Measurements from ENCODE around the gene AGMO. TPM values are rescaled to one million over a fixed set of nuclear protein-coding genes. Genes with fewer than 3 reads are reported as not detected.

AGMO gene
- total and polyA plus RNA-seq, 2 experiments from 2014 or later: 0.42 to 0.55 TPM

- TF ChIP-seq, protein P1, sequence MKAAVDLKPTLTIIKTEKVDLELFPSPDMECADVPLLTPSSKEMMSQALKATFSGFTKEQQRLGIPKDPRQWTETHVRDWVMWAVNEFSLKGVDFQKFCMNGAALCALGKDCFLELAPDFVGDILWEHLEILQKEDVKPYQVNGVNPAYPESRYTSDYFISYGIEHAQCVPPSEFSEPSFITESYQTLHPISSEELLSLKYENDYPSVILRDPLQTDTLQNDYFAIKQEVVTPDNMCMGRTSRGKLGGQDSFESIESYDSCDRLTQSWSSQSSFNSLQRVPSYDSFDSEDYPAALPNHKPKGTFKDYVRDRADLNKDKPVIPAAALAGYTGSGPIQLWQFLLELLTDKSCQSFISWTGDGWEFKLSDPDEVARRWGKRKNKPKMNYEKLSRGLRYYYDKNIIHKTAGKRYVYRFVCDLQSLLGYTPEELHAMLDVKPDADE (IDR thresholded peaks at IDR 0.05): no peak
- no peak for TF ChIP-seq ZNF331 (CRISPR knock-in tag; IDR thresholded peaks at IDR 0.05; ENCODE audit: low read depth)
- no peak for TF ChIP-seq POLR2AphosphoS5 (IDR thresholded peaks at IDR 0.05; ENCODE audit: low read depth)
- TF ChIP-seq CREB1 (CRISPR knock-in tag; IDR thresholded peaks at IDR 0.05; ENCODE audit: low read depth): no peak
- TF ChIP-seq EZH2phosphoT487 (IDR thresholded peaks at IDR 0.05; ENCODE audit: unreplicated experiment): no peak
- TF ChIP-seq JUNB (IDR thresholded peaks at IDR 0.05; ENCODE audit: unreplicated experiment): no peak
Observed at GRCh38 chr7:15352421-15353206, 209.2 kb downstream of the AGMO start (continued).

GRCh38 chr7:15345216-15345615, 216.6 kb downstream of the AGMO start:
- no peak overlapping the region for H3K4me3 ChIP-seq
- H3K4me1 Mint-ChIP-seq: no peaks in the 10 kb centered on the region
- H3K36me3 Mint-ChIP-seq (ENCODE audit: low read depth): 0 out of 3 replicates have a peak, but pooled peaks cover 6% of the 10 kb centered on the region
- H3K4me3 Mint-ChIP-seq: no peak overlapping the region
- no peak overlapping the region for H3K4me2 ChIP-seq
- no peaks in the 10 kb centered on the region for H3K36me3 ChIP-seq (ENCODE audit: insufficient read depth)
- no peaks in the 10 kb centered on the region for H3K27me3 Mint-ChIP-seq (ENCODE audit: insufficient read depth, low read depth, poor library complexity)
- H3K27me3 ChIP-seq (ENCODE audit: insufficient read depth): no peaks in the 10 kb centered on the region
- ATAC-seq: no peak
- no peak overlapping the region for H2AFZ ChIP-seq
- H3K79me2 ChIP-seq (replicated peaks; ENCODE audit: insufficient read depth): no peaks in the 10 kb centered on the region
- H4K20me1 ChIP-seq (replicated peaks; ENCODE audit: insufficient read depth): no peaks in the 10 kb centered on the region
- DNase-seq (ENCODE audit: low spot score): no peak
- H3K4me1 ChIP-seq (ENCODE audit: insufficient read depth): no peaks in the 10 kb centered on the region
- peaks cover 13% of the 10 kb centered on the region; the same call in 2 of the 3 replicates for H3K9me3 Mint-ChIP-seq
- H3K27ac Mint-ChIP-seq: no peak overlapping the region
- H3K27ac ChIP-seq (ENCODE audit: low read depth): no peak overlapping the region
- H3F3A ChIP-seq (replicated peaks; ENCODE audit: low read depth): no peaks in the 10 kb centered on the region
- H3K9me2 ChIP-seq (ENCODE audit: insufficient read depth): no peaks in the 10 kb centered on the region
- no peak for TF ChIP-seq CREB1 (CRISPR knock-in tag; IDR thresholded peaks at IDR 0.05; ENCODE audit: low read depth)
- no peak for TF ChIP-seq EZH2 (IDR thresholded peaks at IDR 0.05; ENCODE audit: low read depth, unreplicated experiment)
- no peak for TF ChIP-seq EZH2phosphoT487 (IDR thresholded peaks at IDR 0.05; ENCODE audit: unreplicated experiment)
- TF ChIP-seq, protein P2, sequence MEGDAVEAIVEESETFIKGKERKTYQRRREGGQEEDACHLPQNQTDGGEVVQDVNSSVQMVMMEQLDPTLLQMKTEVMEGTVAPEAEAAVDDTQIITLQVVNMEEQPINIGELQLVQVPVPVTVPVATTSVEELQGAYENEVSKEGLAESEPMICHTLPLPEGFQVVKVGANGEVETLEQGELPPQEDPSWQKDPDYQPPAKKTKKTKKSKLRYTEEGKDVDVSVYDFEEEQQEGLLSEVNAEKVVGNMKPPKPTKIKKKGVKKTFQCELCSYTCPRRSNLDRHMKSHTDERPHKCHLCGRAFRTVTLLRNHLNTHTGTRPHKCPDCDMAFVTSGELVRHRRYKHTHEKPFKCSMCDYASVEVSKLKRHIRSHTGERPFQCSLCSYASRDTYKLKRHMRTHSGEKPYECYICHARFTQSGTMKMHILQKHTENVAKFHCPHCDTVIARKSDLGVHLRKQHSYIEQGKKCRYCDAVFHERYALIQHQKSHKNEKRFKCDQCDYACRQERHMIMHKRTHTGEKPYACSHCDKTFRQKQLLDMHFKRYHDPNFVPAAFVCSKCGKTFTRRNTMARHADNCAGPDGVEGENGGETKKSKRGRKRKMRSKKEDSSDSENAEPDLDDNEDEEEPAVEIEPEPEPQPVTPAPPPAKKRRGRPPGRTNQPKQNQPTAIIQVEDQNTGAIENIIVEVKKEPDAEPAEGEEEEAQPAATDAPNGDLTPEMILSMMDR (conservative IDR thresholded peaks at IDR 0.05; ENCODE audit: low read depth in 2 of 2): no peak
- TF ChIP-seq, protein P1 (IDR thresholded peaks at IDR 0.05): no peak
- TF ChIP-seq JUNB (IDR thresholded peaks at IDR 0.05; ENCODE audit: unreplicated experiment): no peak
- no peak for TF ChIP-seq NANOG (IDR thresholded peaks at IDR 0.05; ENCODE audit: borderline replicate concordance)
- no peak for TF ChIP-seq POLR2AphosphoS5 (IDR thresholded peaks at IDR 0.05; ENCODE audit: low read depth)
- TF ChIP-seq ZNF331 (CRISPR knock-in tag; IDR thresholded peaks at IDR 0.05; ENCODE audit: low read depth): no peak
- TF ChIP-seq STAT1 (IDR thresholded peaks at IDR 0.05; ENCODE audit: unreplicated experiment): no peak
- TF ChIP-seq, protein P3, sequence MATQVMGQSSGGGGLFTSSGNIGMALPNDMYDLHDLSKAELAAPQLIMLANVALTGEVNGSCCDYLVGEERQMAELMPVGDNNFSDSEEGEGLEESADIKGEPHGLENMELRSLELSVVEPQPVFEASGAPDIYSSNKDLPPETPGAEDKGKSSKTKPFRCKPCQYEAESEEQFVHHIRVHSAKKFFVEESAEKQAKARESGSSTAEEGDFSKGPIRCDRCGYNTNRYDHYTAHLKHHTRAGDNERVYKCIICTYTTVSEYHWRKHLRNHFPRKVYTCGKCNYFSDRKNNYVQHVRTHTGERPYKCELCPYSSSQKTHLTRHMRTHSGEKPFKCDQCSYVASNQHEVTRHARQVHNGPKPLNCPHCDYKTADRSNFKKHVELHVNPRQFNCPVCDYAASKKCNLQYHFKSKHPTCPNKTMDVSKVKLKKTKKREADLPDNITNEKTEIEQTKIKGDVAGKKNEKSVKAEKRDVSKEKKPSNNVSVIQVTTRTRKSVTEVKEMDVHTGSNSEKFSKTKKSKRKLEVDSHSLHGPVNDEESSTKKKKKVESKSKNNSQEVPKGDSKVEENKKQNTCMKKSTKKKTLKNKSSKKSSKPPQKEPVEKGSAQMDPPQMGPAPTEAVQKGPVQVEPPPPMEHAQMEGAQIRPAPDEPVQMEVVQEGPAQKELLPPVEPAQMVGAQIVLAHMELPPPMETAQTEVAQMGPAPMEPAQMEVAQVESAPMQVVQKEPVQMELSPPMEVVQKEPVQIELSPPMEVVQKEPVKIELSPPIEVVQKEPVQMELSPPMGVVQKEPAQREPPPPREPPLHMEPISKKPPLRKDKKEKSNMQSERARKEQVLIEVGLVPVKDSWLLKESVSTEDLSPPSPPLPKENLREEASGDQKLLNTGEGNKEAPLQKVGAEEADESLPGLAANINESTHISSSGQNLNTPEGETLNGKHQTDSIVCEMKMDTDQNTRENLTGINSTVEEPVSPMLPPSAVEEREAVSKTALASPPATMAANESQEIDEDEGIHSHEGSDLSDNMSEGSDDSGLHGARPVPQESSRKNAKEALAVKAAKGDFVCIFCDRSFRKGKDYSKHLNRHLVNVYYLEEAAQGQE (IDR thresholded peaks at IDR 0.05; ENCODE audit: unreplicated experiment): no peak
